HFFc6 (cell line): ENCODE measurements around the gene FYN. TPM values are rescaled to one million over a fixed set of nuclear protein-coding genes. Genes with fewer than 3 reads are reported as not detected.

ENCODE experiments used
- DNase-seq: peaks from one replicate; pipeline ENCODE4 v3.0.0-alpha.2; 2018
- H3K27ac Mint-ChIP-seq: 2 replicates; pipeline ENCODE4 v1.8.0; 2020; ENCODE audit warnings: mild to moderate bottlenecking, mixed read lengths
- H3K27me3 Mint-ChIP-seq: 2 replicates; pipeline ENCODE4 v1.8.0; 2021; ENCODE audit warnings: mild to moderate bottlenecking, moderate library complexity, mixed read lengths; ENCODE audit not compliant: insufficient read depth
- H3K36me3 Mint-ChIP-seq: 2 replicates; pipeline ENCODE4 v1.8.0; 2021; ENCODE audit warnings: low read depth, mixed read lengths
- H3K4me1 Mint-ChIP-seq: 2 replicates; pipeline ENCODE4 v1.8.0; 2020; ENCODE audit warnings: low read depth, mixed read lengths
- H3K4me3 Mint-ChIP-seq: 2 replicates; pipeline ENCODE4 v1.8.0; 2020; ENCODE audit warnings: mild to moderate bottlenecking, moderate library complexity, mixed read lengths
- H3K9me3 Mint-ChIP-seq: 2 replicates; pipeline ENCODE4 v1.8.0; 2020; ENCODE audit warnings: mild to moderate bottlenecking, mixed read lengths
- CTCF ChIP-seq: fragments of 200-600 bp; sonication (generic); IDR thresholded peaks from 2 replicates; pipeline ENCODE4 v1.5.0; 2021; ENCODE audit warnings: antibody characterized with exemption, mild to moderate bottlenecking
- long read RNA-seq: library from polyadenylated mRNA; unstranded; transcript quantifications from one replicate; pipeline ENCODE4 v2.0.0, GENCODE V29; 2019
- total RNA-seq, 6 experiments: library from RNA; stranded (reverse); fragmentation: NEBNext Ultra II Directional; extraction: Animal tissue kit (Norgen Biotek cat#: 25700); gene quantifications; 2 replicates in 1 of 6; 3 replicates in 5 of 6; pipeline ENCODE4 v1.2.3, GENCODE V29; 2021

The FYN gene
- total RNA-seq: 10 to 100 TPM; 41.5 to 59.9 (median 49.7) TPM
- long read RNA-seq, partial matches to known transcripts: 7 of 11 reads
- long read RNA-seq, other reads (novel, unspliced or antisense): 3 of 11 reads

- H3K9me3 Mint-ChIP-seq: no peaks in the 10 kb centered on the region
- peak; percentile 48 for TF ChIP-seq CTCF
- H3K27ac Mint-ChIP-seq: peak within 1 kb of the TSS; percentile 79
- peak within 1 kb of the TSS; percentile 93 for H3K4me3 Mint-ChIP-seq
- peaks cover 35% of the 10 kb centered on the region for H3K4me1 Mint-ChIP-seq
- H3K36me3 Mint-ChIP-seq: no peaks in the 10 kb centered on the region
- no peaks in the 10 kb centered on the region; the same call in 1 of the 2 replicates for H3K27me3 Mint-ChIP-seq
- DNase-seq: peak; percentile 94
These were observed at the start of gene FYN for GRCh38 chr6:111873178-111874024. Gene FYN (minus strand): TSS chr6:111873452. CDS start chr6:111720051, 153,401 bp downstream.

GRCh38 chr6:111922454-111923297 lies 49.4 kb upstream of the FYN start:
- peak; percentile 29 for DNase-seq
- Mint-ChIP-seq H3K27me3 (no peaks in the 10 kb centered on the region; the same call in 1 of the 2 replicates), H3K4me3 (no peak overlapping the region), H3K27ac (no peak overlapping the region), H3K9me3 (no peaks in the 10 kb centered on the region), H3K4me1 (peaks cover 64% of the 10 kb centered on the region), H3K36me3 (no peaks in the 10 kb centered on the region)
- no peak for TF ChIP-seq CTCF

GRCh38 chr6:111921103-111921502 lies 47.9 kb upstream of the FYN start:
- no peak for DNase-seq

GRCh38 chr6:111920578-111920977 lies 47.3 kb upstream of the FYN start:
- TF ChIP-seq CTCF: no peak
- Mint-ChIP-seq H3K36me3 (no peaks in the 10 kb centered on the region), H3K4me3 (no peak overlapping the region), H3K27ac (no peak overlapping the region), H3K9me3 (no peaks in the 10 kb centered on the region), H3K27me3 (no peaks in the 10 kb centered on the region; the same call in 1 of the 2 replicates), H3K4me1 (peaks cover 54% of the 10 kb centered on the region)
- no peak for DNase-seq

More at GRCh38 chr6:111921103-111921502, 47.9 kb upstream of the FYN start:
- Mint-ChIP-seq H3K4me1 (peaks cover 59% of the 10 kb centered on the region), H3K27ac (no peak overlapping the region), H3K4me3 (no peak overlapping the region), H3K36me3 (no peaks in the 10 kb centered on the region), H3K9me3 (no peaks in the 10 kb centered on the region), H3K27me3 (no peaks in the 10 kb centered on the region; the same call in 1 of the 2 replicates)
- no peak for TF ChIP-seq CTCF

- peak; percentile 61 for DNase-seq
- Mint-ChIP-seq H3K9me3 (no peaks in the 10 kb centered on the region), H3K36me3 (no peaks in the 10 kb centered on the region), H3K27ac (peak overlapping the region; percentile 29; the same call in 1 of the 2 replicates), H3K4me1 (peaks cover 36% of the 10 kb centered on the region), H3K4me3 (no peak overlapping the region), H3K27me3 (no peaks in the 10 kb centered on the region; the same call in 1 of the 2 replicates)
- TF ChIP-seq CTCF: no peak
These were observed 45.6 kb upstream of the FYN start for GRCh38 chr6:111918825-111919224.
